Measurements from ENCODE around the gene KRTAP19-7.

DNA sequence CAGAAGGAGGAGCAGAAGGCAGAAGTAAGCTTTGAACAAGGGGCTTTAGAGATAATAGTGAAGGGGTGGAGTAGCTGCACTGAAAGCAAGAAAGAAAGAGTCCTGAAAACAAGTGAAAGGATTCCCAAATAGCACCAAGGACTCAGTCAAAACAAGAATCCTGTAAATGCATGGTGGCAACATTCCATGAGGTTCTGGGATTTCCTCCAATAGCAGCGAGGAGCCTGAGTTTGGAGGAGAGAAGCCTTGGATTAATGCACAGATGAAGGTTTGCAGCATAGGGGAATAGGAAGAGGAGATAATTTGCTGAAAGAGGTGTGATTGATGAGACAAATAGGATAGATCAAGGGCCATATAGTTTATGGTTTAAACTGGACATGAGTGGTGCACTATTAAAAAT lies 18.2 kb upstream of the KRTAP19-7 start:
- TF ChIP-seq, protein P1, sequence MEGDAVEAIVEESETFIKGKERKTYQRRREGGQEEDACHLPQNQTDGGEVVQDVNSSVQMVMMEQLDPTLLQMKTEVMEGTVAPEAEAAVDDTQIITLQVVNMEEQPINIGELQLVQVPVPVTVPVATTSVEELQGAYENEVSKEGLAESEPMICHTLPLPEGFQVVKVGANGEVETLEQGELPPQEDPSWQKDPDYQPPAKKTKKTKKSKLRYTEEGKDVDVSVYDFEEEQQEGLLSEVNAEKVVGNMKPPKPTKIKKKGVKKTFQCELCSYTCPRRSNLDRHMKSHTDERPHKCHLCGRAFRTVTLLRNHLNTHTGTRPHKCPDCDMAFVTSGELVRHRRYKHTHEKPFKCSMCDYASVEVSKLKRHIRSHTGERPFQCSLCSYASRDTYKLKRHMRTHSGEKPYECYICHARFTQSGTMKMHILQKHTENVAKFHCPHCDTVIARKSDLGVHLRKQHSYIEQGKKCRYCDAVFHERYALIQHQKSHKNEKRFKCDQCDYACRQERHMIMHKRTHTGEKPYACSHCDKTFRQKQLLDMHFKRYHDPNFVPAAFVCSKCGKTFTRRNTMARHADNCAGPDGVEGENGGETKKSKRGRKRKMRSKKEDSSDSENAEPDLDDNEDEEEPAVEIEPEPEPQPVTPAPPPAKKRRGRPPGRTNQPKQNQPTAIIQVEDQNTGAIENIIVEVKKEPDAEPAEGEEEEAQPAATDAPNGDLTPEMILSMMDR (IDR thresholded peaks at IDR 0.05), result no peak
- TF ChIP-seq POLR2A (IDR thresholded peaks at IDR 0.05), result no peak

Measured in vagina (tissue), 2 donors.